H9 (cell line): Measurements from ENCODE around the gene SREBF1. TPM values are rescaled to one million over a fixed set of nuclear protein-coding genes. Genes with fewer than 3 reads are reported as not detected.

Source experiments
- DNase-seq: peaks from one replicate; pipeline ENCODE4 v3.0.0-alpha.2; 2017
- H2AFZ ChIP-seq: one replicate; pipeline ENCODE4 v1.6.1; 2013; ENCODE audit warnings: mild to moderate bottlenecking, low read length, control low read depth, moderate library complexity
- H2AK5ac ChIP-seq: 2 replicates; pipeline ENCODE4 v1.6.1; 2013; ENCODE audit warnings: low read length, control low read depth, mixed read lengths; ENCODE audit not compliant: insufficient read length
- H2BK120ac ChIP-seq: one replicate; pipeline ENCODE4 v1.6.1; 2013; ENCODE audit warnings: low read depth, mild to moderate bottlenecking, low read length, control low read depth, inconsistent platforms; ENCODE audit not compliant: poor library complexity, severe bottlenecking
- H2BK12ac ChIP-seq: 2 replicates; pipeline ENCODE4 v1.6.1; 2013; ENCODE audit warnings: low read length, control low read depth, mixed read lengths, low read depth; ENCODE audit not compliant: insufficient read length
- H2BK15ac ChIP-seq: 2 replicates; pipeline ENCODE4 v1.6.1; 2013; ENCODE audit warnings: low read depth, low read length, control low read depth
- H2BK20ac ChIP-seq: one replicate; pipeline ENCODE4 v1.6.1; 2013; ENCODE audit warnings: low read depth, mild to moderate bottlenecking, low read length, control low read depth, inconsistent platforms; ENCODE audit not compliant: poor library complexity, severe bottlenecking
- H2BK5ac ChIP-seq: 2 replicates; pipeline ENCODE4 v1.6.1; 2013; ENCODE audit warnings: low read length, control low read depth, mixed read lengths; ENCODE audit not compliant: insufficient read length
- H3K14ac ChIP-seq: 2 replicates; pipeline ENCODE4 v1.6.1; 2013; ENCODE audit warnings: low read length, control low read depth; ENCODE audit not compliant: insufficient read depth
- H3K18ac ChIP-seq: 2 replicates; pipeline ENCODE4 v1.6.1; 2013; ENCODE audit warnings: low read depth, mild to moderate bottlenecking, mixed read lengths, low read length, control low read depth; ENCODE audit not compliant: insufficient read length
- H3K23ac ChIP-seq: 2 replicates; pipeline ENCODE4 v1.6.1; 2013; ENCODE audit warnings: low read length, control low read depth, mixed read lengths, low read depth; ENCODE audit not compliant: insufficient read length
- H3K23me2 ChIP-seq: 2 replicates; pipeline ENCODE4 v1.6.1; 2013; ENCODE audit warnings: low read depth, mild to moderate bottlenecking, mixed read lengths, low read length, control low read depth; ENCODE audit not compliant: insufficient read length, poor library complexity, severe bottlenecking
- H3K27ac ChIP-seq: 2 replicates; pipeline ENCODE4 v1.5.1; 2013; ENCODE audit warnings: low read length, control low read depth, mixed read lengths, low read depth; ENCODE audit not compliant: insufficient read length
- H3K27me3 ChIP-seq: 2 replicates; pipeline ENCODE4 v1.6.1; 2013; ENCODE audit warnings: low read length, control low read depth, inconsistent platforms; ENCODE audit not compliant: insufficient read depth
- H3K4ac ChIP-seq: 2 replicates; pipeline ENCODE4 v1.6.1; 2013; ENCODE audit warnings: low read depth, mild to moderate bottlenecking, control low read depth, inconsistent platforms, low read length, moderate library complexity
- H3K4me1 ChIP-seq: 2 replicates; pipeline ENCODE4 v1.6.1; 2013; ENCODE audit warnings: low read length, control low read depth, inconsistent platforms; ENCODE audit not compliant: insufficient read depth
- H3K4me2 ChIP-seq: 2 replicates; pipeline ENCODE4 v1.6.1; 2013; ENCODE audit warnings: low read length, control low read depth, mixed read lengths; ENCODE audit not compliant: insufficient read length, insufficient read depth
- H3K56ac ChIP-seq: 2 replicates; pipeline ENCODE4 v1.6.1; 2013; ENCODE audit warnings: low read depth, mild to moderate bottlenecking, mixed read lengths, low read length, control low read depth; ENCODE audit not compliant: insufficient read length
- H3K79me1 ChIP-seq: 2 replicates; pipeline ENCODE4 v1.6.1; 2013; ENCODE audit warnings: low read depth, mild to moderate bottlenecking, moderate library complexity, low read length, control low read depth, inconsistent platforms; ENCODE audit not compliant: insufficient read depth, poor library complexity, severe bottlenecking
- H3K79me2 ChIP-seq: 2 replicates; pipeline ENCODE4 v1.6.1; 2013; ENCODE audit warnings: low read length, control low read depth, inconsistent platforms; ENCODE audit not compliant: insufficient read depth
- H3K9ac ChIP-seq: 2 replicates; pipeline ENCODE4 v1.6.1; 2013; ENCODE audit warnings: low read length, control low read depth, mixed read lengths; ENCODE audit not compliant: insufficient read length; ENCODE audit errors: extremely low read depth
- H3K9me3 ChIP-seq: one replicate; pipeline ENCODE4 v1.6.1; 2013; ENCODE audit warnings: low read depth, low read length, inconsistent platforms; ENCODE audit not compliant: control insufficient read depth
- H3T11ph ChIP-seq: one replicate; pipeline ENCODE4 v1.6.1; 2013; ENCODE audit warnings: mild to moderate bottlenecking, low read length, control low read depth, inconsistent platforms
- H4K20me1 ChIP-seq: one replicate; pipeline ENCODE4 v1.6.1; 2013; ENCODE audit not compliant: control insufficient read depth, insufficient read length, insufficient read depth
- H4K5ac ChIP-seq: 2 replicates; pipeline ENCODE4 v1.6.1; 2013; ENCODE audit warnings: low read depth, mild to moderate bottlenecking, mixed read lengths, low read length, control low read depth; ENCODE audit not compliant: insufficient read length
- H4K8ac ChIP-seq: replicated peaks from 2 replicates; pipeline ENCODE4 v1.6.1; 2013; ENCODE audit warnings: low read length, control low read depth, mixed read lengths, low read depth; ENCODE audit not compliant: insufficient read length
- H4K91ac ChIP-seq: 2 replicates; pipeline ENCODE4 v1.6.1; 2013; ENCODE audit warnings: low read depth, mild to moderate bottlenecking, moderate library complexity, mixed read lengths, low read length, control low read depth; ENCODE audit not compliant: insufficient read length
- H3K27ac Mint-ChIP-seq, 3 experiments: 2 replicates in 2 of 3; 3 replicates in 1 of 3; pipeline ENCODE4 v1.8.0; 2020 to 2021; ENCODE audit warnings: mixed read lengths in 3 of 3, mild to moderate bottlenecking in 1 of 3, moderate library complexity in 1 of 3
- H3K27me3 Mint-ChIP-seq: 2 replicates; pipeline ENCODE4 v1.8.0; 2021; ENCODE audit warnings: low read depth, mild to moderate bottlenecking, moderate library complexity, mixed read lengths
- H3K36me3 Mint-ChIP-seq, 3 experiments: 2 replicates in 2 of 3; 3 replicates in 1 of 3; pipeline ENCODE4 v1.8.0; 2020 to 2021; ENCODE audit warnings: low read depth in 3 of 3, mixed read lengths in 3 of 3; ENCODE audit not compliant: insufficient read depth in 1 of 3
- H3K4me1 Mint-ChIP-seq, 2 experiments: 2 replicates each; pipeline ENCODE4 v1.8.0; 2020; ENCODE audit warnings: mixed read lengths in 2 of 2
- H3K4me3 Mint-ChIP-seq, 2 experiments: 2 replicates in 1 of 2; 3 replicates in 1 of 2; pipeline ENCODE4 v1.8.0; 2020 to 2021; ENCODE audit warnings: mild to moderate bottlenecking in 2 of 2, mixed read lengths in 2 of 2, moderate library complexity in 1 of 2
- H3K9me3 Mint-ChIP-seq, 2 experiments: 2 replicates in 1 of 2; 3 replicates in 1 of 2; pipeline ENCODE4 v1.8.0; 2020; ENCODE audit warnings: mild to moderate bottlenecking in 2 of 2, mixed read lengths in 2 of 2, moderate library complexity in 1 of 2
- CTCF ChIP-seq: fragments of 200-600 bp; sonication (generic); conservative IDR thresholded peaks from 3 replicates; pipeline ENCODE4 v1.8.0; 2021; ENCODE audit warnings: antibody characterized with exemption, mild to moderate bottlenecking
- WGBS: extraction: QIAGEN DNeasy Blood & Tissue Kit; methylation state at CpG from one replicate; pipeline ENCODE4 v1.1.7; 2013; ENCODE audit warnings: missing lambda C conversion rate, low lambda C conversion rate, mixed read lengths; ENCODE audit not compliant: insufficient read length; ENCODE audit errors: extremely low coverage; 5-methylcytosine and 5-hydroxymethylcytosine counted together
- total RNA-seq: library from RNA; stranded (reverse); gene quantifications from 2 replicates; pipeline ENCODE4 v1.2.1, GENCODE V29; 2021

SREBF1 gene
- total RNA-seq, 1 experiment from 2014 or later: 81.9 TPM

- no peaks in the 10 kb centered on the region; the same call in 1 of the 2 replicates for H3K27me3 ChIP-seq
- H4K5ac ChIP-seq: no peak overlapping the region
- no peak overlapping the region for H2BK20ac ChIP-seq
- no peaks in the 10 kb centered on the region for H4K20me1 ChIP-seq
- no peak overlapping the region for H3K4me2 ChIP-seq
- H3K9me3 ChIP-seq: no peaks in the 10 kb centered on the region
- no peak overlapping the region for H3K18ac ChIP-seq
- no peak overlapping the region for H4K8ac ChIP-seq
- H3K4ac ChIP-seq: no peak overlapping the region
- H3T11ph ChIP-seq: no peak overlapping the region
- H3K9ac ChIP-seq: no peak overlapping the region
- H3K27ac Mint-ChIP-seq: no peak overlapping the region; a peak in 1 of 7 replicates
- no peak overlapping the region for H2BK15ac ChIP-seq
- no peaks in the 10 kb centered on the region for H3K79me1 ChIP-seq
- no peak overlapping the region for H2BK120ac ChIP-seq
- no peak overlapping the region for H2BK12ac ChIP-seq
- H3K23ac ChIP-seq: no peak overlapping the region
- no peak overlapping the region for H2AK5ac ChIP-seq
- H3K27ac ChIP-seq: no peak overlapping the region
- no peak overlapping the region for H4K91ac ChIP-seq
- H3K23me2 ChIP-seq: no peaks in the 10 kb centered on the region
- peaks cover 11 to 26% of the 10 kb centered on the region in 2 experiments for H3K4me1 Mint-ChIP-seq
- H2AFZ ChIP-seq: no peak overlapping the region
- no peak overlapping the region for H3K14ac ChIP-seq
- H3K36me3 Mint-ChIP-seq: no peaks in the 10 kb centered on the region
- H3K56ac ChIP-seq: no peak overlapping the region
- H2BK5ac ChIP-seq: no peak overlapping the region
- no peaks in the 10 kb centered on the region for H3K79me2 ChIP-seq
- WGBS: no CpG with 5 or more reads among the region's 12 CpGs
- peaks cover 24% of the 10 kb centered on the region for H3K27me3 Mint-ChIP-seq
- no peak for DNase-seq
- TF ChIP-seq CTCF: peak; percentile 27; the same call in 1 of the 3 replicates
- no peak overlapping the region; a peak in 1 of 5 replicates for H3K4me3 Mint-ChIP-seq
- no peaks in the 10 kb centered on the region; a peak in 1 of 5 replicates for H3K9me3 Mint-ChIP-seq
- H3K4me1 ChIP-seq: no peaks in the 10 kb centered on the region
Measured at GRCh38 chr17:17800504-17801021, 36.2 kb downstream of the SREBF1 start.
